ENCODE results near the gene ACVR1B.
A peak's percentile ranks its signal among the peaks of the same experiment; 100 is the strongest.

The ACVR1B gene

GRCh38 chr12:51917746-51918453, 33.6 kb upstream of the ACVR1B start:
- DNase-seq, result no peak

GRCh38 chr12:51920046-51920445, 31.5 kb upstream of the ACVR1B start:
- DNase-seq, result no peak

GRCh38 chr12:51921017-51921725, 30.3 kb upstream of the ACVR1B start:
- DNase-seq, result no peak

GRCh38 chr12:51922146-51922545, 29.4 kb upstream of the ACVR1B start:
- DNase-seq, result no peak

GRCh38 chr12:51922762-51923505, 28.6 kb upstream of the ACVR1B start:
- no peak for DNase-seq

GRCh38 chr12:51923506-51924365, 27.8 kb upstream of the ACVR1B start:
- peak; percentile 50 to 65 for DNase-seq

GRCh38 chr12:51924551-51925319, 26.8 kb upstream of the ACVR1B start:
- DNase-seq, result no peak

GRCh38 chr12:51925346-51926063, 26.0 kb upstream of the ACVR1B start:
- no peak for DNase-seq

GRCh38 chr12:51926064-51926632, 25.4 kb upstream of the ACVR1B start:
- no peak for DNase-seq

- peak; percentile 39 to 42 for DNase-seq
Observed at GRCh38 chr12:51926718-51927117, 24.8 kb upstream of the ACVR1B start.

- DNase-seq, result no peak
Observed at GRCh38 chr12:51932218-51933076, 19.1 kb upstream of the ACVR1B start.

GRCh38 chr12:51934080-51934479, 17.4 kb upstream of the ACVR1B start:
- no peak for DNase-seq

GRCh38 chr12:51937926-51938325, 13.6 kb upstream of the ACVR1B start:
- DNase-seq, result no peak

GRCh38 chr12:51938726-51939125, 12.8 kb upstream of the ACVR1B start:
- no peak for DNase-seq

GRCh38 chr12:51941011-51941581, 10.4 kb upstream of the ACVR1B start:
- DNase-seq, result no peak

GRCh38 chr12:51941604-51942003, 9.9 kb upstream of the ACVR1B start:
- no peak for DNase-seq

GRCh38 chr12:51942056-51942455, 9.4 kb upstream of the ACVR1B start:
- no peak for DNase-seq

- DNase-seq, result no peak
Observed at GRCh38 chr12:51942501-51943000, 8.9 kb upstream of the ACVR1B start.

GRCh38 chr12:51943346-51943745, 8.2 kb upstream of the ACVR1B start:
- DNase-seq, result no peak

All from stimulated activated CD4-positive, alpha-beta T cell treated with anti-CD3 and anti-CD28 coated beads, Interleukin-2, amount 100 ng/mL, for 48 hours (primary cell).